Activated CD4-positive, alpha-beta T cell treated with anti-CD3 and anti-CD28 coated beads, Interleukin-2, amount 50 U/mL, for 48 hours (primary cell): ENCODE results near the gene TOP3A.
"Not testable (repeated sequence)": the region's sequence is repeated elsewhere in the genome, so short reads cannot be mapped to it uniquely, and the experiment has no call there.

ENCODE experiments used
- DNase-seq, 2 experiments: peaks; one replicate each; pipeline ENCODE4 v3.0.0-alpha.2; 2020

Gene TOP3A

DNA sequence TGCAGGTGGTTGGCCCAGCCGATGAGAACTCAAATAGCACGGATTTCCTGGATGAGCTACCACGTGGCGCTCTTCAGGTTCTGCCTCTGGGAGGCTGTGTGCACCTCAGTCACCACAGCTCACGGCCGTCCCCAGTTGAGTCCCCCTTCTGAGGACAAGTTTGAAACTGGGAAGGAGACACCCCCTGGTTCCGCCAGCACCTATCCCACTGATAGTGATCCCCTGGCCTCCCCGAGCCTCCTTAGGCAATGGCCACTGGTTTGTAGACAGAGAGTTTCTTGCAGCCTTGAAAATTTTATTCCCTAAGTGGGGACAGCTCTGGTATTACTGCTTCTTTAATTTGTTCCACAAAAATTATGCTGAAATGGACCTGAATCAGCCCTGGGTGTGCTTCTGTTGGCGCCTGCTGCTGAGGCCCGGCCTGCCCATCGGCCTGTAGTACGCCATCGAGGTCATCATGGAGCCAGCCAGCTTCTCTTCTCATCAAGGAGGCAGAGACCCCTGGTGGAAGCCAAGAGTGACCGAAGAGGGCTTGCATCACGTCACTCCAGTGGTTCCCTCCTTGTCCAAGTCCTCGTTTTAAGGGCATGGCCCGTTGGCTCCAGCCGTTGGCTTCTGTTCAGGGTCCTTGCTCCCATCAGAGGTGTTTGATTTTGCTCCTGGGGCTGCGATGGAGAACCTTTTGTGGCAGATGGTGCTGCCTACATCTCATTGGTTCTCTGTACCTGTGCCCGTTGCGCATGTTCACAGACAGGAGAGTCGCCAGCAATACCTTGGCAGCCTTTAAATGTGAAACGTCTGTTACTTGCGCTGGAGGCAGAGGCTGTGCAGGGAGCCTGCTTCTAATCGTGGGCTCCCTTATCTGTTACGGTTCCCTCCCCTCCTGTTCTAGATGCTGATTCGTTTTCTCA is 9.6 kb upstream of the TOP3A start:
- no peak for DNase-seq

DNA sequence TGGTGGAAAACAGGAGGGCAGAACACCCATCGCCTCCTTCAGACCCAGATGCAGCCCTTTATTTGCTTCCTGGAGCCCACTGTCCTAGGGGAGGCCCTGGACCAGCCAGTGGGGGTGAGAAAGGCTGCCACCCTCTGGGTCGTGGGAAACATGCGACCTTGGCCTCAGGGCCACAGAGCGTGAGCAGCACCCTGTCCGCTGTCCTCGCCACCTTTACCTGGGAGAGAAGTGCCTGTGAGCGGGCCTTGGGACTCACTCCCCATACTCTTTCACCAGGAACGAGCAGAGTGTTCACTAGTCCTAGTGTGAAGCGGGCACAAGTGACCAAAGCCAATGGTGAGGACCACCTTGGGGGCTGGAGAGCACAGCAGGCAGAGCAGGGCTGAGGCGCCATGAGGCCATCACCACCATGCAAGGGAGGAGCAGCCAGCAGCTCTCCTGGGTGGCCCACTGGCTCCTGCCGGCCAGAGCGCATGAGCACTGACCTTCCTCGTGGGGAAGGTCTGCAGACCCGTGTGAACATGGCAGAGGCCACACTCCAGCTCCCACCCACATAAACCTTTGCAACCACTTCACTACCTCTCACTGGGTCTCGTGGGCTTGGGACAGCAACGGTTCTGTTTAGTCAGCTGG is 8.8 kb upstream of the TOP3A start:
- no peak for DNase-seq

DNA sequence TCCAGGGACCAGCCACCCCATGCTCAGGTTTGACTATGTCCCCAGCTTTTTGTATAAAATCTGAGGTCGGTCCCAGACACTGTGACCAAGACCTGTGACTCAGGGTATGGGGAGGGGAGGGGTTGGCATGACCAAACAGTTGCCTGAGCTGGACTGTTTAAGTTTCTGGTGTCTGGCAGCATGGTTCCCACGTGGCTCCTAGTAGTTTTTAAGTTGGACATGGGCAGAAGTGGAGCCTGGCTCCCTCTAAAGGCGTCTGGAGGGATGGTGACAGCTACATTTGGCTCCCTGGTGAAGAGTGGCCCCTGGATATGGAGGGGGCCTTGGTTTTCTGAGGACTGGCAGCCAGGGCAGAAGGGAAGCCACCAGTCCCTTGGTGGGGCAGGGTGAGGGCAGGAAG is 8.2 kb upstream of the TOP3A start:
- DNase-seq: no peak

GRCh38 chr17:18322522-18322921 is 7.7 kb upstream of the TOP3A start:
- DNase-seq: no peak

DNA sequence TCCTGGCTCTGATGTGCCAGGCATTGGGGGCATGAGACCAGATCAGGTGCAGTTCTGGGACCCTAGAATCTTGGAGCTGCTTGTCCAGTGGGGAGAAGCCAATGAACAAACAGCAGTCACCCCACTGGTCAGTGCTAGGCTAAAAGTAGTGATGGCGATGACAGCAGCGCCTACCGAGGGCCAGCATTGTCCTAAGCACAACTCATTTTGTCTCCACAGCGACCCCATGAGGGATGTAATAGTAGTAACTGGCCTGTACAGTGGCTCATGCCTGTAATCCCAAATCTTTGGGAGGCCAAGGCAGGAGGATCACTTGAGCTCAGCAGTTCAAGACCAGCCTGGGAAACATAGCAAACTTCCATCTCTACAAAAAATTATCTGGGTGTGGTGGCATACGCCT is 6.5 kb upstream of the TOP3A start:
- DNase-seq: no peak

DNA sequence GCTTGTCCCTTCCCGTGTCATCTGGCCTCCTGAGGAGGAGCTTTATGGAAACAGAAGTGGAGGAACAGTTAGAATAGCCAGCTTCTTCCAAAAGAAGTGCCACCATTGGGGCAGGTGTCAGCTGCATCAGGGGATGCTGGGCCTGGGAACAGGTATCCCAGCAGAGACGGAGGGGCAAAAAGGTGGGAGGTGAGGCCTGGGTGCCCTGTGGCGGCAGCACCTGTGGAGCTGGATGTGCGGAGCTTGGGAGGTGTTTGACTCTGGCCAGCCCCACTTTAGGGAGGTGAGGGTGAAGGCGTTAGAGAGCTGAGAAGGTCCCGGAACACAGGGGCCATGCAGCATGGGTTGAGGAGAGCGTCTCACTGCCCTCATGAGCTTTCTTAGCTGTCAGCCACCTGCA is 5.5 kb upstream of the TOP3A start:
- no peak for DNase-seq

- no peak for DNase-seq
Measured at GRCh38 chr17:18319604-18320256, 4.9 kb upstream of the TOP3A start.

DNA sequence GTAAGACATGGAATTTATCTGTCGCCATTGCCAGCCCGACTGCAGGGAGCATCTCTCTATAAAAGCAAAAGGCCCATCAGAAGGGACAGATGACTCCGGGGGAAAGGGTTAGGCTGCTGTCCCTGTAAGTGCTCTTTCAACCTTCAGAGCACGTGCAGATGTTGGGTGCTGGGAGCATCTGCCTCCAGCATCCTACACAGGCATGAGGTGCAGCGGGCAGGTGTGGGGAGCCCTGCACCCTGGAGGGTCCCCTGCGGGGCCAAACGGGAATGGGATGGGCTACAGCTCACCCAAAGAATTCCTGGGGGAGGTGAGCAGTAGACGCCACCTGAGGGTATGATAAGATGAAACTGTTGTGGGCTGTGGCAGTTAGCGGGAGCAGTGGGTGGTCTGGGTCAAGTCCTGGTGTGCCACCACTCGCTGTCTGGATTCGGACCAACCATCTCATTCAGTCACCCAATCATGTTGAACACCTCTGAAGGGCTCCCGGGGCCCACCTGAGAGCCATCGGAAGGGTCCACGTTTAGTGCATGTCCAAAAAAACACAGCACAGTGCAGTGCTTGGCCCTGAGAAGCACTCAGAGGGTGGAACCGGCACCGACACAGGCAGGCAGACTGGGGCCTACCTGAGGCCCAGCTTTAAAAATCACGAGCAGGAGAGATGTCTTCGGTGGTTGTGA is 4.1 kb upstream of the TOP3A start:
- DNase-seq: no peak

DNA sequence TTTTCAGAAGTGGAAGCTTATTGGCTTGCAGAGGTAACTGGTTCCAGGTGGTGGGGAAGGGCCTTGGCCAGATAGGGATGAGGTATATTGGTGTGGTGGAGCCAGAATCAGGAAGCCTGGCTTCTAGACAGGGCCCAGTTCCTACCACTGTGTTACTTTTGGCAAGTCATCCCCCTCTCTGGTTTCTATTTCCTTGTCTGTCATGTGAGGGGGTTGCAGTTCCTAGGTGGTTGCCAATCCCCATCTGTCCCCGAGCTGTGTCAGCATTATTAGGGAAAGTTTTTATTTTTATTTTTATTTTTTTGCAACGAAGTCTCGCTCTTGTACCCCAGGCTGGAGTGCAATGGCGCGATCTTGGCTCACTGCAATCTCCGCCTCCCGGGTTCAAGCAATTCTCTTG is 3.3 kb upstream of the TOP3A start:
- no peak for DNase-seq

DNA sequence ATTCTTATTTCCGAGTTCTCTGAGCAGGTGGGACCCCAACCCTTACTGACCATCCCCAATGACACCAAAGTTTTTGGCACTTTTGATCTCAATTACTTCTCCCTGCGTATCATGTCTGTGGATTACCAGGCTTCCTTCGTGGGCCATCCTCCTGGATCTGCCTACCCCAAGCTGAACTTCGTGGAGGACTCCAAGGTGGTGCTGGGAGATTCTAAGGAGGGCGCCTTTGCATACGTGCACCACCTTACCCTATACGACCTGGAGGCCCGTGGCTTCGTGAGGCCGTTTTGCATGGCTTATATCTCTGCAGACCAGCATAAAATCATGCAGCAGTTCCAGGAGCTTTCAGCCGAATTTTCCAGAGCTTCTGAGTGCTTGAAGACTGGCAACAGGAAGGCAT is 1.2 kb upstream of the TOP3A start:
- no peak for DNase-seq

DNA sequence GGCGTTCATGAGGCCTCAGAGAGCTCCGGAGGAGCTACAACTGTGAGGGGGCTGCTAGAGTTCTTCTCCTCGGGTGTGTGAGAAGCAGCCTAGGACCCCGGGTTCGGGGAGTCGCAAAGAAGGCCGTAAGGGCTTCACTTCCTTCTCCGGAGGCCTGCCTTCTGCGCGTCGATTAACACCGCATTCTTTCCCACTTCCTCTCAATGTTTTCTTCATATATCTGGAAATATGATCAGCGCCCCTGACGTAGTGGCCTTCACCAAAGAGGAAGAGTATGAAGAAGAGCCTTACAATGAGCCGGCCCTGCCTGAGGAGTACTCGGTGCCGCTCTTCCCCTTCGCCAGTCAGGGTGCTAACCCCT is 748 bp upstream of the TOP3A start:
- peak in 1 of 2 experiments; percentile 17 for DNase-seq

DNA sequence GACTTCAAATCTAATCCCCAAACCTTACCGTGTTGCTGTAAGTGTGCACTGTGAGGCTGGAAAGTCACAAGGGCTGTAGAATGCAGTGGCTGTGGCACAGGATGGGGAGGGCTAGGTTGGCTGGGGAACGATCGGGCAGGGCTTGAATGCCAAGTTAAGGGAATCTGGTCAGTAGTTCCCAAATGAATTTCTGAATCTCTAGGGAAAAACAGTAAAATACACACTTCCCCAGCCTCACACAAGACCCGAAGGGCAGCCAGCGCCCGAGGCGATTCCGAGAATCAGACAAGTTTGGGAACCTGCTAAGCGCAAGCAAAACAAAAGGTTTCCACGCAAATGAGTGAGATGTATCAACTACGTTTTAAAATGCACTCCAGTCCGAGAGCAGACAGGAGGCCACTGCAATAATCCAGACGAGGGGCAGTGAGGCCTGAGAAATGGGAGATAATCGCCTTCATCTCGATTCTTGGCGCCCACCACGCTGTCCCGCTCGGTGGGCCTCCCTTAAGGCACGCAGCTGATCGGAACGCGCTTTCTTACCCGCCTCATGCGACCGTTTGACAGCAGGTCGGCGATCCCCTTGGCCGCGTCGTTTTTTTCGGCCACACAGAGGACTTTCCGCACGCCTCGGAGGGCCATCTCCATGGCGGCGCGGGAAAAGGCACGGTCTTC is 599 bp downstream of the TOP3A start:
- DNase-seq: peak in 1 of 2 experiments; percentile 15

DNA sequence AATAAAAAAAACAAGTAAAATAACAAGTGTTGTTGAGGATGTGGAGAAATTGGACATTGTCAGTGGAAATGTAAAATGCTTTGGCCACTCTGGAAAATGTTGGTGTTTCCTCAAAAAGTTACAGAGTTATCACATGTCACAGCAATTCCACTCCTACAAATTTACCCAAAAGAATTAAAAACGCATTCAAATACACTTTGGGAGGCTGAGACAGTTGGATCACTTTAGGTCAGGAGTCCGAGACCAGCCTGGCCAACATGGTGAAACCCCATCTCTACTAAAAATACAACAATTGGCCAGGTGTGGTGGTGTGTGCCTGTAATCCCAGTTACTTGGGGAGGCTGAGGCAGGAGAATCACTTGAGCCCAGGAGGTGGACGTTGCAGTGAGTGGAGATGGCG is 5.6 kb downstream of the TOP3A start:
- DNase-seq: no peak

GRCh38 chr17:18303206-18303605 is 11.6 kb downstream of the TOP3A start:
- not testable (repeated sequence) for DNase-seq

DNA sequence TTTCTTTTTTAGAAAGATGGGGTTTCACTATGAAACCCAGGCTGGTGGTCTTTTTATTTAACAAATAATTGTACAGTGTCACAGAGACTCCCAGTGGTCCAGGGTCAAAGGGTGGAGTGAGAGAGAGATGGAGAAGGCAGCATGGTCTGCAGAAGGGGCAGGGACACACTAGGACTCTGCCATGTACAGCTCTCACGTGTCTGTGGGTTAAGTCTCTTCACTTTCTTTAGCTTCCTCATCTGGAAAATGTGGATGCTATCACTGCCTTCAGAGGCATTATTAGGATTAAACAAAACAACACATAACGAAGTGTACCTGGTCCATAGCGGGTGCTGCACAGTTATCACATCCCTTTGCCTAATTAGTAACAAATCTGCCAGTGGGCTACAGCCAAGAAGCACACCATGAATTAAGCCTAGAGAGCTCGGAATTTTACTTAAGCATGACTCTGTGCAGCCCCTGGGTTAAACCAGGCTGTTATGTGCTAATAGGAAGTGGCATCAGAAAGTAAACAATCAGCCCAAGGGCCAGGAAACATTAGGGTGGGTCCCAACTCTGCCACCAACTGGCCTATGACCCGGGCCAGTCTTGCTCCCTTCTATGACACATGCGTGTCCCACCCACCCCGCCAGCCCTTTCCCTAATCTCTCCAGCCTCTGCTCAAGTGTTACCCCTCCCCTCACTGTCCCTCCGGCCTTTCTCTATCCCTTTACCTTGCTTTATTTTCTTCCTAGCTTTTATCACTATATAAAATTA is 13.9 kb downstream of the TOP3A start:
- no peak for DNase-seq

DNA sequence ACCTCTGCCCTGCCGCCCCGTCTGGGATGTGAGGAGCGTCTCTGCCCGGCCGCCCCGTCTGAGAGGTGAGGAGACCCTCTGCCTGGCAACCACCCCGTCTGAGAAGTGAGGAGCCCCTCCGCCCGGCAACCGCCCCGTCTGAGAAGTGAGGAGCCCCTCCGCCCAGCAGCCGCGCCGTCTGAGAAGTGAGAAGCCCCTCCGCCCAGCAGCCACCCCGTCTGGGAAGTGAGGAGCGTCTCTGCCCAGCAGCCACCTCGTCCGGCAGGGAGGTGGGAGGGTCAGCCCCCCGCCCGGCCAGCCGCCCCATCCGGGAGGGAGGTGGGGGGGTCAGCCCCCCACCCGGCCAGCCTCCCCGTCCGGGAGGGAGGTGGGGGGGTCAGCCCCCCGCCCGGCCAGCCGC is 16.7 kb downstream of the TOP3A start:
- DNase-seq: not testable (repeated sequence)

GRCh38 chr17:18291718-18292540 is 22.9 kb downstream of the TOP3A start:
- no peak for DNase-seq

GRCh38 chr17:18285296-18285695 is 29.5 kb downstream of the TOP3A start:
- no peak for DNase-seq

DNA sequence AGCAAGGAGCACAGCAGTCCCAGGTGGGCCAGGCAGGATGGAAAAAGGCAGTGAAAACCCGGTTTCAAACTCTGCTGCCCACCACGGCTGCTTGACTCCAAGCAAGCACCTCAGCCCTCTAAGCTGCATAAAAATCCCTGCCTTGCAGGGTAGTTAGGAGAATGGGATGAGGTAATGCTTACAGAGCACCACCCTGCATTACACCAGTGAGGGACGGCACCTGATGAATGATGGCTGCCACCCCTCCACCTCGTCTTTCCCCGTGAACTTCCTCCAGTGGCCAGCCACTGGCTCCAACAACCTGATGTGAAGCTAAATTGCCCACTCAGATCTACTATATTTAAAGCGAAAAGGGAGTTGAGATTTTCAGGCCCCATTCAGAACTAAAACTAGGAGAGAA is 33.0 kb downstream of the TOP3A start:
- DNase-seq: no peak

DNA sequence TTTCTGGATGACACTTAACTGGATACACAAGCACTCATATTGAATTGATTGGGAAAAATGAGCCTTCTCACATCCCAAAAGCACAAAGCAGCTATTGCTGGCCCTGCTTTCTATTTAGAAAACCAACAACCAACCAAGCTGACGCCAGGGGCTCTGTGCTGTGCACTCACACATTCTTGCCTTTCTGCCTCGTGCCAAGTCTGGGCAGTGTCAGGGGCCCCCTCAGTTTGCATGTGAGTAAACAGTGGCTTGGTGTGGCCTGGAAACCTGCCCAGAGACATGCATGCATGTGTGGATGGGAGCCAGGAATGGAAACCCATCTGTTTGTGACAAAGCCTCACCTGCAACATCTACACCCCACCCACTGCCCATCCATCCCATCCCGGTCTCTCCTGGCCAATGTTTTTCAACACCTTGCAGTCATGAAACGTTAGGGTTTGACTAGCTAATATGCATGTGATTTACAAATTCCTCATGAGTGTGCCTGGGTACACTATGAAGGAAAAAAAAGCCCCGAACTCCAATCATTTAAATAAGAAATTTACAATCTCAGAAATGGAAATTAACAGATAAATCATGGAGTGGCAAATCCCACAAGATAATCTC is 33.9 kb downstream of the TOP3A start:
- DNase-seq: no peak

DNA sequence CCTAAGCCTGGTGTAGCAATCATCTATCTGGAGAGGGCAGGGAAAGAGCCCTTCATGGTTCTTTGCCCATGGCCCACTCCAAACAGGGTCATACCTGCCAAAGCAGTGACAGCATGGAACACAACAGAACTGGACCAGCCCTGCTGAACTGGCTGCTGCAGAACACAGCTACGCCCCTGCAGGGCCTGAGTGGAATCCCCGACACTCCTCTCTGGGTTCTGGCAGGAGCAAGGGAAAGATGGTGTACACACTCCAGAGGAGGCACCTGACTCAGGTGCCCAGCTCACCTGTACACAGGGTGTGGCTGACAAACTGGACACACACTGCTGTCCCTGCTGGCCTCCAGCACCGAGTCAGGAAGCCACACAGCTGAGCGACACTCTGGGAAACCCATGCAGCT is 34.5 kb downstream of the TOP3A start:
- DNase-seq: no peak
